ENCODE measurements around the gene RAP1GDS1. TPM values are rescaled to one million over a fixed set of nuclear protein-coding genes. Genes with fewer than 3 reads are reported as not detected.

RAP1GDS1 gene
- polyA plus RNA-seq, 1 donor (not counting 4 experiments of a cell fraction or from before 2014, with no cell fraction given), result 58.1 TPM

- no peak for DNase-seq (ENCODE audit: low read depth, low spot score)
- no peak overlapping the region for H3K4me2 ChIP-seq (ENCODE audit: control insufficient read depth, extremely low read depth, insufficient read depth, low read depth, low read length)
- TF ChIP-seq EZH2 (IDR thresholded peaks at IDR 0.05; ENCODE audit: low read length), result no peak
- TF ChIP-seq CTCF (optimal IDR thresholded peaks at IDR 0.05 in 1 of 3, IDR thresholded peaks at IDR 0.05 in 1 of 3, conservative IDR thresholded peaks at IDR 0.05 in 1 of 3; ENCODE audit: extremely low read depth in 1 of 3, insufficient read depth in 2 of 3, low read length in 3 of 3), result no peak
- H3K4me1 ChIP-seq (ENCODE audit: control insufficient read depth, extremely low read depth, insufficient read depth, low read length), result peaks cover 22% of the 10 kb centered on the region
- no peaks in the 10 kb centered on the region for H3K9me3 ChIP-seq (ENCODE audit: control insufficient read depth, low read depth, low read length)
- no peaks in the 10 kb centered on the region for H3K27me3 ChIP-seq (ENCODE audit: control insufficient read depth, extremely low read depth, insufficient read depth, low read length)
- no peaks in the 10 kb centered on the region for H4K20me1 ChIP-seq (ENCODE audit: control insufficient read depth, extremely low read depth, insufficient read depth, low read length)
- FAIRE-seq, result no peak
- H3K4me3 ChIP-seq (ENCODE audit: control insufficient read depth in 2 of 3, extremely low read depth in 1 of 3, insufficient read depth in 2 of 3, low read depth in 1 of 3, low read length in 3 of 3), result no peak overlapping the region
- H3K9me1 ChIP-seq (ENCODE audit: control insufficient read depth, extremely low read depth, insufficient read depth, low read length), result no peaks in the 10 kb centered on the region
- dilution Hi-C loops (cut with MboI; ENCODE audit: extremely low pct_ligation_motif_present, low sequenced_read_pairs), result no loop called here
- H3K9ac ChIP-seq (ENCODE audit: control insufficient read depth, extremely low read depth, insufficient read depth, low read length), result no peak overlapping the region
- H3K27ac ChIP-seq (ENCODE audit: control insufficient read depth, insufficient read depth, low read length), result no peak overlapping the region
- no peak overlapping the region for H2AFZ ChIP-seq (ENCODE audit: control insufficient read depth, low read length)
- H3K79me2 ChIP-seq (ENCODE audit: control insufficient read depth, insufficient read depth, low read length), result no peaks in the 10 kb centered on the region
- H3K36me3 ChIP-seq (ENCODE audit: control insufficient read depth in 2 of 2, extremely low read depth in 1 of 2, insufficient read depth in 2 of 2, low read length in 2 of 2), result peaks cover 6% of the 10 kb centered on the region in 2 experiments
These were observed 208.6 kb downstream of the RAP1GDS1 start for GRCh38 chr4:98469771-98470170.

GRCh38 chr4:98470366-98470765 is 209.2 kb downstream of the RAP1GDS1 start:
- dilution Hi-C loops (cut with MboI; ENCODE audit: extremely low pct_ligation_motif_present, low sequenced_read_pairs), result no loop called here
- Histone ChIP-seq H3K79me2 (ENCODE audit: control insufficient read depth, insufficient read depth, low read length) (no peaks in the 10 kb centered on the region), H3K36me3 (ENCODE audit: control insufficient read depth in 2 of 2, extremely low read depth in 1 of 2, insufficient read depth in 2 of 2, low read length in 2 of 2) (peaks cover 6% of the 10 kb centered on the region in 2 experiments), H3K4me3 (ENCODE audit: control insufficient read depth in 2 of 3, extremely low read depth in 1 of 3, insufficient read depth in 2 of 3, low read depth in 1 of 3, low read length in 3 of 3) (no peak overlapping the region), H3K4me1 (ENCODE audit: control insufficient read depth, extremely low read depth, insufficient read depth, low read length) (peaks cover 26% of the 10 kb centered on the region), H2AFZ (ENCODE audit: control insufficient read depth, low read length) (no peak overlapping the region), H3K4me2 (ENCODE audit: control insufficient read depth, extremely low read depth, insufficient read depth, low read depth, low read length) (no peak overlapping the region), H3K27me3 (ENCODE audit: control insufficient read depth, extremely low read depth, insufficient read depth, low read length) (no peaks in the 10 kb centered on the region), H3K9ac (ENCODE audit: control insufficient read depth, extremely low read depth, insufficient read depth, low read length) (no peak overlapping the region), H3K27ac (ENCODE audit: control insufficient read depth, insufficient read depth, low read length) (no peak overlapping the region), H4K20me1 (ENCODE audit: control insufficient read depth, extremely low read depth, insufficient read depth, low read length) (no peaks in the 10 kb centered on the region), H3K9me1 (ENCODE audit: control insufficient read depth, extremely low read depth, insufficient read depth, low read length) (no peaks in the 10 kb centered on the region), H3K9me3 (ENCODE audit: control insufficient read depth, low read depth, low read length) (no peaks in the 10 kb centered on the region)
- DNase-seq (ENCODE audit: low read depth, low spot score) (no peak), FAIRE-seq (no peak)
- no peak for TF ChIP-seq EZH2 (IDR thresholded peaks at IDR 0.05; ENCODE audit: low read length)
- TF ChIP-seq CTCF (optimal IDR thresholded peaks at IDR 0.05 in 1 of 3, IDR thresholded peaks at IDR 0.05 in 1 of 3, conservative IDR thresholded peaks at IDR 0.05 in 1 of 3; ENCODE audit: extremely low read depth in 1 of 3, insufficient read depth in 2 of 3, low read length in 3 of 3), result no peak
